ENCODE measurements around the gene TRPC6.
A peak's percentile ranks its signal among the peaks of the same experiment; 100 is the strongest.
"Not testable (repeated sequence)": the region's sequence is repeated elsewhere in the genome, so short reads cannot be mapped to it uniquely, and the experiment has no call there.

Gene TRPC6

DNA sequence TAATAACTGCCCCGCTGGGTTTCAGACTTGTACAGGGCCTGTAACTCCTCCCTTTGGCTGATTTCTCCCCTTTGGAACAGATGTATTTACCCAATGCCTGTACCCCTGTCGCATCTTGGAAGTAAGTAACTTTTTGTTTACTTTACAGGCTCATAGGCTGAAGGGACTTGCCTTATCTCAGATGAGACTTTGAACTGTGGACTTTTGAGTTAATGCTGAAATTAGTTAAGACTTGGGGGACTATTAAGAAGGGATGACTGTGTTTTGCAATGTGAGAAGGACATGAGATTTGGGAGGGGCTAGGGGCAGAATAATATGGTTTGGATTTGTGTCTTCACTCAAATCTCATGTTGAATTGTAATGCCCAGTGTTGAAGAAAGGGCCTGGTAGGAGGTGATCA lies 62.0 kb downstream of the TRPC6 start:
- no peak for DNase-seq (ENCODE audit: low spot score)

GRCh38 chr11:101516546-101516945 lies 67.3 kb downstream of the TRPC6 start:
- no peak for DNase-seq (ENCODE audit: low spot score)

- no peak for DNase-seq (ENCODE audit: low spot score)
These were observed 72.7 kb downstream of the TRPC6 start for GRCh38 chr11:101511065-101511464.

- DNase-seq (ENCODE audit: low spot score) = no peak
These were observed 73.2 kb downstream of the TRPC6 start for GRCh38 chr11:101510591-101510990.

DNA sequence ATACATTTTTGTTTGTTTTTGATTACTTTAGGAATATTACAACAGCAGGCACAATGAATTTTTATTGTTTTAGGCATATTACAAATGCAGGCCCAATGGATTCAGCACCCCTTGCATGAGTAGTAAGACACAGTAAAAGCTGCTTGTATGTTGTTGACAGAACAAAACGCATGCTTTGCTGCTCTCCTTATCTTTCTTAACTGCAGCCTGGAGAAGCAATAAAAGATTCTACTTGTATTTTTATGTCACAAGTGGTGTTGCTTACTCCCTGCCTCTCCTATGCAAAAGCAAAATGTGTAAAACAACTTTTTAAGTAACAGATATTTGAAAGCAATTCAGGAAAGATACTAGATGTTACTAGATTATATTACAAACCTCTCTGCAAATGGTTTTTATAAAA lies 73.9 kb downstream of the TRPC6 start:
- DNase-seq (ENCODE audit: low spot score) = no peak

GRCh38 chr11:101508370-101508769 lies 75.4 kb downstream of the TRPC6 start:
- DNase-seq (ENCODE audit: low spot score) = no peak

- DNase-seq (ENCODE audit: low spot score) = no peak
These were observed 84.9 kb downstream of the TRPC6 start for GRCh38 chr11:101498891-101499290.

GRCh38 chr11:101497291-101497690 lies 86.5 kb downstream of the TRPC6 start:
- no peak for DNase-seq (ENCODE audit: low spot score)

DNA sequence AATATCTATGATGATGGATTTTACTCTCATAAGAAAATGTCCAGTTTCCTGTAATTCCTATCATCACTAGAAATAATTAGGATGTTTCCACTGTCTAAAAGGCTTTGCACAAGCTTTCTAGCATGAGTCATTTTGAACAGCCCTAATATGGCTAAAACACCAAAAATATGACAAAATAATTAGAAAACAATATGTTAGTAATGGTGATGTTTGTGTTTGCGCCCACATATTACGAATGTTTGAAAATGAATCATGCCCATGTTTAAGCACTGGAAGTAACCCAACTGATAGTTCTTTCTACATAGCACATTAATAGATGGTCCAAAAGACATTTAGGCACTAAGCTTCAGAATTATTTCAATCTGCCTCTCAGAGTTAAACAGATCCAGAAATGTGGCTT lies 96.0 kb downstream of the TRPC6 start:
- DNase-seq (ENCODE audit: low spot score) = no peak

DNA sequence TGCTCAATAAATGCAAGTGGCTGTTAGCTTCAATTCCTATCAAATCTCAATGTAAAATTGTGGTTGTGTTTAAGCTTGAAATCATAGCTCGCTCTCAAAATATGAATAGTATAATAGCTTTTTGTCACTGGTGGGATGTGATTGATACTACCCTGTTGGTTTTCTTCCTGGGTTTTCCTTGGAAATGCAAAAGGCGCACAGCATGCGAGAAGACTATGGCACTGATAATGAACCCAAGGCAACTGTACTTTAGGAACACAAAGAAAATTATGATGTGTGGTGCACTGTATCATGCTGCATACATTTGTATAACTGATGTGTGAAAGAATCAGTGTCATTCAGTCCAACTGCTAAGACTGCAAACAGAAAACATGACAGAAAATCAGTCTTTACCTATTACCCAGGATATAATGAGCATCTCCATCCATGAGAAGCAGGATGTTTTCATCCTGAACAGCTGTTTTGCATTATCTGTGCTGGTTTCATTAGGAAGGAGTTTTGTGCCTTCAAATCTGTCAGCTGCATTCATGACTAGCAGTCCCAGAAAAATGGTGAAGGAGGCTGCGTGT lies 101.2 kb downstream of the TRPC6 start:
- DNase-seq (ENCODE audit: low spot score) = no peak

DNA sequence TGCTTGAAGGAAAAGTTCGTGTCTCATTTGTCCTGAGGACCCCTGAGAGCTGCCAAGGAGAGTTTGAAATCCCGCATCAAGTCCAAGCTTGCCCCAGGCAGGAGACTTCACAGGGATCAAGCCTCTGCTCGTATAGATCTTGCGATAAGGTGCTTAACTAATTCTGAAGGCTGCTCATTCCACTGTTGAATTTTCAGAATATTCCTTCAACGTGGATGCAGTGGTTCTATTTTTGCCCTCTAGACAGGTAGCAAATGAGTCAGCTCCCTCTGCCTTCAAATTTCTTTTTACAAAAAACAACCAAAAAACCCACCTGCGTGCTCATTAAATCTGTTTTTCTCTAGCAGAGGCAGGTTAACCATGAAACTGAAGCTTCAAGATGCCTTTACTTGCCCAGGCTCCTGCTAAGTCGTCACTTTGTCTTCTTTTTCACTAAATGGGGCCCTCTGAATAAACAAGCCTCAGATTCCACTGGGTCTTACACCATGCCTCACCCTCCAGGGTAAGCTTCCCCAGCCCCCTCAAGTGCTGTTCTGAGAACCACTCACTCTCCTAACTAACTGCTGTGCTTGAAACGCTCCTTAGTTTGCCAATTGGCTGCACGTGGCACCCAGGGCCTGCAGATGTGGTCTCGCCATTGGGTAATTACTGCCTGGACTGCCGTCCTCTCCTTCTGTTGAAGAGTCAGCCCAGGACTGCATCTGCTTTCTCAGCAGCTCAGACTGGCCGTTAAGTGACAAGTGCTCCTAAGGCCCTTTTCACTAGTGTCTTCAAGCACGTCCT lies 105.0 kb downstream of the TRPC6 start:
- DNase-seq (ENCODE audit: low spot score) = peak; percentile 6

- DNase-seq (ENCODE audit: low spot score) = no peak
These were observed 105.9 kb downstream of the TRPC6 start for GRCh38 chr11:101477926-101478325.

DNA sequence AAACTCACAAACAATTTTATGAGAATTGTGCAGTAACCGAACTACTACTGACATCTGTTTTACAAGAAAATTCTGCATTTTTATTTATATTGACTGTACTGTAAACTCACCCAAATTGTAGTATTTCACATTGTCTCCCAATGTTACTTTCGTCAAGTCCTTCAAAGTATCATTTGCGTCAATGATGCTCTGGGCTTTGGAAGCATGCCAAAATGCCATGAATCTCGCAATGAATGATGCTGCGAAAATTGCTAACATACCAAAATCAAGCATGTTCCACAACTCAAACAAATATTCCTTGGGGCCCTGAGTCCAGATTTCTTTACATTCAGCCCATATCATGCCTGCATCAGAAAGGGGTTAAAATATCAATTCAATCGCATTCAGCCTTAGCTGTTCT lies 107.6 kb downstream of the TRPC6 start:
- no peak for DNase-seq (ENCODE audit: low spot score)

GRCh38 chr11:101475699-101476098 lies 108.1 kb downstream of the TRPC6 start:
- DNase-seq (ENCODE audit: low spot score) = no peak

DNA sequence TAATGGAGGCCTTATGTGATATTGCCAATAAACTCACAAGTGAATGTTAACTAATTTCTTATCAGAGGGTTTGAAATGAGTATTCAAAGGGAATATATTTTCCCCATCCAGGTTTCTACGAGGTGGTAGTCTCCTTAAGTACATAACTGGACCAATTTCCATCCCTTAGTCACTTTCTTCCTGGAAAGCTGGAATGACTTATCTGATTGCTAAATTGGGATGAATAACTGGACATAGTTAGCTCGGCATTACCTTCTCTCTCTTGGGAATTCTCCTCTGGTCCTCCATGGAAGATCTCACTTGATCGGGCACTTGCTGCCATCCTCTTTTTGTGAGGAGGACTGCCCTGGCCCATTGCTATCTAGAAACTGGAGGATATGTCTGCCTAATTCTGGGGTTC lies 109.1 kb downstream of the TRPC6 start:
- no peak for DNase-seq (ENCODE audit: low spot score)

GRCh38 chr11:101470881-101471520 lies 112.8 kb downstream of the TRPC6 start:
- no peak for DNase-seq (ENCODE audit: low spot score)

GRCh38 chr11:101470419-101470818 lies 113.4 kb downstream of the TRPC6 start:
- no peak for DNase-seq (ENCODE audit: low spot score)

GRCh38 chr11:101466352-101466751 lies 117.5 kb downstream of the TRPC6 start:
- no peak for DNase-seq (ENCODE audit: low spot score)

DNA sequence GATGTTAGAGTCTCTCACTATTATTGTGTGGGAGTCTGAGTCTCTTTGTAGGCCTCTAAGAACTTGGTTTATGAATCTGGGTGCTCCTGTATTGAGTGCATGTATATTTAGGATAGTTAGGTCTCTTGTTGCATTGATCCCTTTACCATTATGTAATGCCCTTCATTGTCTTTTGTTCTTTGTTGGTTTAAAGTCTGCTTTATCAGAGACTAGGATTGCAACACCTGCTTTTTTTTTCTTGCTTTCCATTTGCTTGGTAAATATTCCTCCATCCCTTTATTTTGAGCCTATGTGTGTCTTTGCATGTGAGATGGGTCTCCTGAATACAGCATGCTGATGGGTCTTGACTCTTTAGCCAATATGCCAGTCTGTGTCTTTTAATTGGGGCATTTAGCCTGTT lies 119.4 kb downstream of the TRPC6 start:
- DNase-seq (ENCODE audit: low spot score) = not testable (repeated sequence)

GRCh38 chr11:101459020-101459419 lies 124.8 kb downstream of the TRPC6 start:
- no peak for DNase-seq (ENCODE audit: low spot score)

- no peak for DNase-seq (ENCODE audit: low spot score)
These were observed 125.6 kb downstream of the TRPC6 start for GRCh38 chr11:101458161-101458560.

DNA sequence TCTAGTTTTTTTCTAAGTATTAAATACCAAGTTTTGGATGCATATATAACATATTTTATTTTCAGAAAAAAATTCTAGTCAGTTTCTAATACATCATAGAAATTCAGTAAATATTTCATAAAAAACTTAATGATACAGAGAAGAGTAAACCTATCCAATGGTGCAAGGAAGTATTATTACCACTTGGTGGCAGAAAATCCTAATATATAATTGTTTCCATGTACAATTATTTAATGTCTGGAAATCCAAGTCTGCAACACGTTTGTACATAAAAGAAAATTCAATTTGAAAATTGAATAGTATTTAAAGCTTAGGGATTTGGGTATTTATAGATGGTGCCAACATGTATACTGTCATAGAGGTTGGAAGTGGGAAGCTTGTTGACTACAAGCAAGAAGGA lies 127.0 kb downstream of the TRPC6 start:
- DNase-seq (ENCODE audit: low spot score) = no peak

- no peak for DNase-seq (ENCODE audit: low spot score)
These were observed 130.1 kb downstream of the TRPC6 start for GRCh38 chr11:101453682-101454081.

Data from putamen (tissue), 1 donor.